NCI-H460 (cell line): ENCODE results near the gene IL1R1. TPM values are rescaled to one million over a fixed set of nuclear protein-coding genes. Genes with fewer than 3 reads are reported as not detected.

Experiments
- DNase-seq: peaks from one replicate; pipeline ENCODE4 v3.0.0-alpha.2; 2016; ENCODE audit warnings: low read depth; ENCODE audit errors: extremely low read depth
- total RNA-seq: library from RNA; depleted of rRNA; stranded (reverse); fragments of >200 nt; shearing (Covaris generic); gene quantifications from 2 replicates; pipeline ENCODE4 v1.2.3, GENCODE V29; 2014; rRNA removed

The IL1R1 gene
- total RNA-seq, 1 experiment from 2014 or later, result 16.3 TPM

DNA sequence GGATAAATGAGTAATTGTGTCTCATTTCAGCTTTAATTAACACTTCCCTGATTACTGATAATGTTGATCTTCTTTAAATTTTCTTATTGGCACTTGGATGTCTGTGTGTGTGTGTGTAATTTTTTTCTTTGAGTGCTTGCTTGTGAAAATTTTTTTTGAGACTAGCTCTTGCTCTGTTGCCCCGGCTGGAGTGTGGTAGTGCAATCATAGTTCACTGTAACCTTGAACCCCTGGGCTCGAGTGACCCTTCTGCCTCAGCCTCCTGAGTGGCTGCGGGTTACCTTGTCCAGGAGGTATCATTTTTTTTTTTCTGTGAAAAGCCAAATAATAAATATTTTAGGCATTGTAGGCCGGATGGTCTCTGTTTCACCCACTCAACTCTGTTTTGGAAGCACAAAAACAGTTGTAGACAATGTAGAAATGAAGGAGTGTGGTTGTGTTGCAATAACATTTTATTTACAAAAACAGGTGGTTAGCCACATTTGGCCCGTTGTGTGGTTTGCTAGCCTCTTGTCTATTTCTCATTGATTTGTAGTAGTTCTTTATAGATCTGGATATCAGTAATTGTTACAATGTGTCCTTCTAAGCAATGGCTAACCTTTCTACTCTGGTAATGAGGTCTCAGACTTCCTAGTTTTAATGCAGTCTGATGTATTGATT is 52.2 kb downstream of the IL1R1 start:
- no peak for DNase-seq

DNA sequence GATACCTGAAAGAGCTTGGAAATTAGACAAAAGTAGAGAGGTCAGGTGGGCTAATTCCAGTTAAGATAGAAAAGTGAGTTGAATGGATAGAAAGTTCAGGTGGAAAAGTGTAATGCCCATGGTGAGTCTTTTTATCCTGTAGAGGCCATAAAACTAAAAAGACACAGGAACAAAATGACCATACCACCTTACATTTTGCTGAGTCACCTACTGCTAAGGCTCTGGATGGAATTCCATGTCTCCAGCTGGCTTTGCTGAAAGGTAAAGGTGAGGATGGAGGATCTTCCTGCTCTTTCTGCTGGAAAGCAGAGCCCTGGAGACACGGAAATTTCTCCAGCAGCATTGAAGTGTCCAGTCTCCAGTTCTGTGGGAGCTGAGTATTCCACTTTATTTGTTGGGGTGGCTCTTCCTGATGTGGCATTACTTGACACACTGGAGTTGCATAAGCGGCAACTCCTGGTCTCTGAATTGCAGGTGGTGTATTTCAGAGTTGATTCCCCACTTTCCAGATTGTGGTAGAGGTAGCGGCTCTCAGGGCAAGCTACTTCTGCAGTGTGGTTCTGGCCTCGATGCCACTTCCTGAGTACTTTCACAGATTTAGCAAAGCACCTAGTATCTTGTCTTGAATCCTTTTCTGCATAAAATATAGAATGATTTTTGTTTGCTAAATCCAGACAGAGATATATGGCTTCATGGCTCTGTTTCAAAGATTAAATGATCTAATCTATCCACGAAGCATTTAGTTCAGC is 55.0 kb downstream of the IL1R1 start:
- no peak for DNase-seq

DNA sequence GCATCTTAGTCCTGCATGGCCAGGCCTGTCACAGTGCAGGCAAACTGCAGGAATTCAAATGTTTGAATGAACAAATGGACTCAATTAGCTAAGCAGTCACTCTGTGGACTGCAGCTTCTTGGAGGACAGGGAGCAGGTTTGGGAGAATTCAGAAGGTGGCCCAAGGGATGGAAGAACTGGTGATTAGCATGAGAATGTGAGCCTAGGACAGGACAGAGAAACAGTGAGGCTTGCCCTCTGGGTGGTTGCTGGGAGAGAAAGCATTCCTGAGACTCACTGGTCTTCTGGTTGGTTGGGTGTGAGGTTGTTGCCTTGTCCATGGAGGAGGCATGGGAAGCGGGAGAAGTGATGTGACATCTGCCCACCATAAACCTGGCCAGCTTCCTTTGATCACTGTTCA is 58.0 kb downstream of the IL1R1 start:
- no peak for DNase-seq

DNA sequence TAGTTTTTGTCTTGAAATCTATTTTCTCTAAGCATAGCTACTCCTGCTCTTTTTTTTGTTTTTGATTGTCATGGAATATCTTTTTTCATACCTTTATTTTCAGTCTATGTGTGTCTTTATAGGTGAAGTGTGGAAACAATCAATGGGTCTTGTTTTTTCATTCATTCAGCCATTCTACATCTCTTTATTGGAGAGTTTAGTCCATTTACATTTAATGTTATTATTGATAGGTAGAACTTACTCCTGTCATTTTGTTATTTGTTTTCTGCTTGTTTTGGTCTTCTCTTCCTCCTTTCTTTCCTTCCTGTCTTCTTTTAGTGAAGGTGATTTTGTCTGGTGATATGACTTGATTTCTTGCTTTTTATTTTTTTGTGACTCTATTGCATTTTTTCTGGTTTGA is 62.1 kb downstream of the IL1R1 start:
- DNase-seq, result no peak

DNA sequence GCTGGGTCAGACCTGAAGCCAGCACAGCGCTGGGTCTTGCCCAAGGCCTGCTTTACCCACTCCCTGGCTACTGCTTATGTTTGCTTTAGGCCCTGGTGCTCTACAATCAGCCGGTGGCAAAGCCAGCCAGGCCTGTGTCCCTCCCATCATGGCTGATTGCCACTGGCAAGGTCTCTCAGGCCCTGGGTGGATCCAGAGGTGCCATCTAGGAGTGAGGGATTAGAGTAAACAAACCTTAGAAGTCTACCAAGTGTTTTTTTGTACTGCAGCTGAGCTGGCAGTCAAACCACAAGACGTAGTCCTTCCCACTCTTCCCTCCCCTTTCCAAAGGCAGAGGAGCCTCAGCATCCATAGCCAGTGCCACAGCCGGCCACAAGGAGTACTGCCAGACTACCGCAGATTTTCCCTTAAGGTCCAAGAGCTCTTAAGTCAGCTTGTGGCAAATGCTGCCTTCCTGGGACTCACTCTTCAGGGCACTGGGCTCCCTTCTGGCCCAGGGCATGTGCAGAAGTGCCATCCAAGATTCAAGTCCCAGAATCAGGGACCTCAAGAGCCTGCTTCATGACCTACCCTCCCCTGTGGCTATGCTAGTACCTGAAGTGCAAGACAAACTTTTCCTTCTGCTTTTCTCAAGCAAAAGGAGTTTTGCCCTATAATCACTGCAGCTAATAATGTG is 64.3 kb downstream of the IL1R1 start:
- DNase-seq, result no peak

DNA sequence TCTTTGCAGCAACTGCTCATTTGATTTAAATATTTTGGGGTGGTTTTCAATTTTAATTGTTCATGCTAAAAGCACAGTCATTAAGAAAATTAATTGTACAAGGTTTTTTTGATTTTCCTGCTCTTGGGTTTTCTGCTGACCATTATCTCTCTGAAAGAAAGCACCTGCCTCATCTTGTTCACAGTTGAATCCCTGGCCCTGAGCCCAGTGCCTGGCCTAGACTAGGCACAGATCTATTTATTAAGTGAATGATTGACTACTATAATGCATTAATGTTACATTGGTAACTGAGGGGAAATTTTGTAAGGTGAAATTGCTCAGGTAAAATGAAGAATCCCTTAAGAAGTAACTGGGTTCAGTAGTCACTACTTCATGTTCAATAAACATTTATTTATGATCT is 66.2 kb downstream of the IL1R1 start:
- no peak for DNase-seq

DNA sequence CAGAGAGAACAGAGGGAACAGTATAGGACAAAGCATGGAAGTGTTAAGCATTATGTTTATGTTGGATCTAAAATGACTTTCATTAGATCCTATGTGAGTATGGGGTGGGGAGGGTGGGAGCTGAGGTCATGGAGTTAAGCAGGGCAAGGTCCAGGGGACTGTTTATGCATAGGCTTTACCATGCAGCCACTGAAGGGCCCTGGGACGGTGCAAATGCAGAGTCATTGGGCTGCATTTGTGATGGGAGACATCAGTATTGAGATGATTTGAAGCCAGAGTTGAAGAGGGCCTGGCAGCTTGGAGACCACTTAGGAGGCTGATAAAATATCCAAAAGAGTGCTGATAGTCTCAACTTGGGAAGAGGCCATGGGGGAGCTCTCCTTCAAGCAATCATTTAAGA is 66.9 kb downstream of the IL1R1 start:
- DNase-seq, result no peak

DNA sequence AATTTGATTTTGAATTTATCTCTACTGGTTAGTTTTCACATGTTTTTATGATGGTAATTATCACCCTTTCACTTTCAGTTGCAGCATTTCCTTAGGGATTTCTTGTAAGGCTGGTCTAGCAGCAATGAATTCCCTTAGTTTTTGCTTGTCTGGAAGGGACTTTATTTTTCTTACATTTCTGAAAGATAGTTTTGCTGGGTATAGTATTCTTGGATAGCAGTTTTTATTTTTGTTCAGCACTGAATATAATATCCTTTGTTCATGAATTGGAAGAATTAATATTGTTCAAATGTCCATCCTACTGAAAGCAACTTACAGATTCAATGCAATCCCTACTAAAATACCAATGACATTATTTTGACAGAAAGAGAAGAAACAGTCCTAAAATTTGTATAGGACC is 74.5 kb downstream of the IL1R1 start:
- no peak for DNase-seq

DNA sequence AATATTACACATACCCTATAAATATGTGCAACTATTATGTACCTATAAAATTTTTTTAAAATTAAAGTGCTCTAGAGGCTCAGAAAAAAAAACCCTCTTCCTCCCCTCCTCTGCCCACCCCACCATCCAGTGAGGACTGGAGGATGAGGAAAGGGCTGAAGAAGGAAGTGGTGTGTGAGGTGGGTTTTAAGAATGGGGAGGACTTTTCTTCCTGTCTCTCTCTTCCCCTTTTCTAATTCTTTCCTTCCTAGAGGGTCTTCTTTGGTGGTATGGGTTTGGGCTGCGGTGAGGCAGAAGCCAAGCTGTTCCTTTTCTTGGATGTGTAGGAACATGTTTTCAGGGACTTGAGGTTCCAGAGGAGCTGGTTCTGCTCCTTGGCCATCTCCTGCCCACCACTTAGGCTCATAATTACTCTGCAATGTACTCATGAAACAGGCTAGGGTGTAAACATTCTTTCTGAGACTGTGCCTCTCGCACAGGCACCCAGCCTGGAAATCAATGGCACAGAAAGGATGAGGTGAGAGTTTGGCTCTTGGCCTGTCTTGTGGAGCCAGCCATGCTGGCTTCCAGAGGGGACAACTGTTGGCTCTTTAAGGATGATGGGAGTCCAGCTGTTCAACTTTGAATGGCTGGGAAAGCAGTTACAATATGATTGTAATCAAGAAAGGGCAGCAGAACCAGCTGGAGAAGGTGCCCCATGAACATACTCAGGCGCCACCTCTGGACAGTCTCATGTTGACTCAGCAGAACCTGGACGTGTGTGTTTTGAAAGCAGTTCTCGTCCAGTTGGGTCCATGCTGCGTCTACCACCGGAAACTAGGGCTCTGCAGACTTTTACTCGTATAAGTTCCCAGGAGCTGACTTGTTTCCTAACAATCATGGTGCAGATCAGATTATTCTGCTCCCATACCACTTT is 82.5 kb downstream of the IL1R1 start:
- DNase-seq, result no peak

DNA sequence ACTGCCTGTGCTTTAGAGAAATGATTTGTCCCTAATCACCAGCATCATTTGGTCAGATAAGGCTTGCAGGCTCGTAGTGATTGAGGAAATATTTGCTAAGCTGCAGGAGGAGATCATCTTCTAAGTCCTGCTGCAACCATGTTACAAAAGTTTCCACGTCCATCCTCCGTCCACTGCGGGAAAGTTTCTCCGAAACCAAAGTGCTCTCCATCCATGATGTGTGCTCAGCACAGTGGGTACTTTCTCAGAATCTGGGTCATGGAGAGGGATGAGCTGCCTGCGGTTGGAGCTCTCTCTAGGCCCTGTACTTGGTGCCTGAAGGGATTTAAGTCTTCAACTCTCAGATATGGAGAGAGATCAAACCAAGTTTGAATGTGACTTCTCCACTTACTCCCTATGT is 83.6 kb downstream of the IL1R1 start:
- no peak for DNase-seq

DNA sequence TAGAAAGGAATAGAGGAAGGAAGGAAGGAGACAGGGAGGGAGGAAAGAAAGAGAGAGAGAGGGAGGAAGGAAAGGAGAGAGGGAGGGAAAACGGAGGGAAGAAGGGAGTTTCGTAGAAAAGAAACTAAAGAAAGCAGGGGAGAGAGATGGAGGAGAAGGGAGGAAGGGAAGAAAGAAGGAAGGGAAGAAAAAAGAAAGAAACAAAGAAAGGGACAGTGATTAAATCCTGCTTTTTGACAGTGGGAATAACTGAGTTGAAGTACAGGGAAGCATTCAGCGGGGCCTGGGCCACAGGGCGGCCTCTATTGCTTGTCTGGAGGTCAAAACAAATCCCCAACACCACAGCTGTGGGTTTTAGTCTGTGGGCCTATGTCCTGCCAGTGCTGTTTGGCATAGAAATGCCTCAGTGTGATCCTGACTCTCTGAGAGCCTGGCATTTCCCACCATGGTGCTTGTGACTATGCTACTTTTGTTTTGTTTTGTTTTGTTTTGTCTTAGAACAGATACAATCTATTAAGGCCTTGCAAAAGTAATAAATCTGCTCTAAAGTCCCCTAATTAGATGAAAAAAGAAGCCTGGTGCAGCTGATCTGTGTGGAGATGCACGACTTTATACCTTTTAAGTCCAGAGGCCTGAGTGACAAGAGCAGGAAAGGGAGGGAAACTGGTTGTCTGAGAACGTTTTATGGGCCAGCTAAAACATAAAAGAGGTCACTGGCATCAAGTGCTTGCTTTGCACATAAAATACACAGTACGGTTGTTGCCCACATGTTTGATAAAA is 84.3 kb downstream of the IL1R1 start:
- peak; percentile 38 for DNase-seq

DNA sequence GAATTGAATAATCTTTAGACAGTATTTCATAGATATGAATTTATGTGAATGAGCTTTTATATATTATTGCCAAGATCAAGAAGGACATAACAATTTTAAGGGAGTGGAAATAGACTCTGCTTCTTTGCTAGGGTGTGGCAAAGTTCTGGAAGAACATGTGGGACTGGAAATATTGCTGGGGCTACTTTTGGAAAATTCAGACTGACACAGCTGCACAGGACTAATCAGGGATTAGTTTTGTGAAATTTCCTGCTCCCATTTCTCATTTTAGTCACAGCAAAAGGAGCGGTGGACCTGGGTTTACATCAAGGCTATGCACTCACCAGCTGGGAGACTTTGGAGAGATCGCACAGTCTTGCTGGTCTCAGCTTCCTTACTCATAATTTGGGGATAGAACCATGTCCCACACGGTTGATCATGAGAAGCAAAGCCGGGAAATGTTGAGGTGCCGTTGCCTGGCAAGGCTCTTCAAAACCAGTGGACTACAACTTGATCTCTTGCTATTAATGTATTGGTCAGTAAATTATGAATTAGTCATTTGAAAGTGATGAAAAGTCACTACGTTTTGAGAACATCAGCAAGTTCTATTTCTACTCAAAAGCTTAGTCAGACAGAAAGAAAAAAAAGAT is 86.7 kb downstream of the IL1R1 start:
- no peak for DNase-seq

Other genes with a start within 250 kb of the IL1R1 start
- 0.37 and 1.2 TPM in 2 replicates for gene IL1R2, start 150.8 kb upstream of the IL1R1 start, total RNA-seq
- not detected in 2 replicates for gene IL1RL2, start 44.3 kb downstream of the IL1R1 start, total RNA-seq
- 4.5 and 4.7 TPM in 2 replicates for gene IL1RL1, start 168.8 kb downstream of the IL1R1 start, total RNA-seq
- 35.5 and 40.3 TPM in 2 replicates for gene IL18R1, start 213.1 kb downstream of the IL1R1 start, total RNA-seq